Ramos (cell line): ENCODE measurements around the gene USP32.
"Not testable (repeated sequence)": the region's sequence is repeated elsewhere in the genome, so short reads cannot be mapped to it uniquely, and the experiment has no call there.

Source experiments
- in situ Hi-C: fragments of 300-500 bp; cut with MboI; formaldehyde crosslinking; loops from one replicate; pipeline ENCODE4 v1.14.3; 2022; ENCODE audit warnings: low sequenced_read_pairs; ENCODE audit not compliant: unreplicated experiment

USP32 gene

DNA sequence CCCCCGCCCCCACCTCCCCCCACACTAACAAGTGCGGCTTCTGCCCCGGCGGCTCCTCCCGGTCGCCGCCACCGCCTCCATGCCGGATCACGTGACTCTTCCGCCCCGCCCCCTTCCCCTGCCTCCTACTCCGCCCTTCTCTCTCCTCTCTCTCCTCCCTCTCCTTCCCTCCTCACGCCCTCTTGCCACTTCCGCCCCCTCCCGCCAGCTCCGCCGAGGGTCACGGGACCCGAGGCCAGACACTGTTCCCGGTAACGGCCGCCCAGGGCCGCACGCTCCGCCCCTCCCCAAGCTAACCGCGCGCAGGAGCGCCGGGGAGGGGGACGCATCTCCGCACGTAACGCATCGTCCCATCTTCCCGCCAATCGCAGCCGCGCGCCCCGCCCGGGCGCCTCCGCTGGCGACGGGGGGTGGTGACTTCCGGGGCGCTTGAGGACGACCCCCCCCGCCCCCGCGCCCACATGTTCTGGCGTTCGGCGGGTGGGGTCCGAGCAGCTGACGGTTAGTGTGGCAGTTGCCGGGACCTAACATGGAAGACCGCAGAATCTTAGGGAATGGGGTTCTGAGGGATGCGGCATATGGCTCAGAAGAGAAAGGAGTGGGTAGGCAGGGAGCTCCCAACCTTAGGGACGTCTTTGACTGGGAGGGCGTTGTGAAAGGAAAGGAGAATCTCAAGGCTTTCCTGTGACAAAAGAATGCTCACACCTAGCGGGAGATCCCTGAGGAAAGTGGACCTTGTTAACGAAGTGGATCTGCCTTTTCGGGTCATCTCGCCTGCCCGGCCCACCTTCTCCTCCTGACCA lies at the start of gene USP32:
USP32 (minus strand) TSS at position 92 of the 803 bp plus-strand sequence. CDS start 194 bp downstream, outside the sequence.
- in situ Hi-C loops = no loop called here

GRCh38 chr17:60439501-60439900 lies 47.6 kb upstream of the USP32 start:
- in situ Hi-C loops = loop anchor here (10.0 kb wide), 1 partner anchor 305 kb away; no protein-coding TSS in a partner anchor

GRCh38 chr17:60436676-60437075 lies 44.7 kb upstream of the USP32 start:
- in situ Hi-C loops = loop anchor here (10.0 kb wide), 1 partner anchor 302 kb away; no protein-coding TSS in a partner anchor

DNA sequence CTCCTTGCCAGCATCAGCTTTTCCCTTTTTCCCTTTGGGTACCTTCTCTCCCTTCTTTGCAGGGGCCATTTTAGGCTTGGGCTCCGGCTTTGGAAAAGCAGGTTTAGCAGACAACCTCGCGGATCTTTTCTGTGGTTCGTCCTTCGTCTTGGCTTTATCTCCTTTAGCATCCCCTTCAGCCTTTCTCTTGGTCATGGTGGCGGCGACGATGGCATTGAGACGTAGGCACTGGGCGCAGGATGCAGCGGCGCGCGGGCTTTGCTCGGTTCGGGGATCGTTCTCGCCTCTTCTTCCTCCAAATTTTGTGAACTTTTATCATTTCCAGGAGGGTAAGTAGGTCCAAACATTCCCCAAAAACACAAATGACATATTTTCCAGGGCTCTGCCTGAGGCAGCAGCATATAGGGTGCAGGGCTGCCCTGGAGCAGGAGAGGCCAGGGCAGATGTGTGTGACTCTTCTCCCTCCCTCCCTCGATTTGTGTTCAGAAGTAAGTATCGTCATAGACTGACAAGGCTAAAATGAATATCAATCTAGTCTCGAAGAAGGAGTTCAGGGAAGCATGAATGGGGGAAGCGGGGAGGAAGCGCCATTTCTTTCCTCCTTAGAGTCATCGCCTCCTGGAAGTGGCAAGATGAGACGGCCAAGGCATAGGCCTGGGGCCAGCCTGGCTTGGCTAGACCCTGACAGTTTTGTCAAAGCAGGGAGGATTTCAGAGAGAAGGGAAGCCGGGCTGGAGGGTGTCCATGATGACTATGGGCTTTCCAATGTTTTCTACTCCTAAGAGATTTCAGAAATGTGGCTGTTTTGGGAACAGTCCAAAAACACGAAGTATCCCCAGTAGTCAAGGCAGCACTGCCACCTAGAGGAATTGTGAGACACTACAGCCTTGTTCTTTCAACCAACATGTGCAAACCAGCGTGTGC lies 43.6 kb upstream of the USP32 start:
- in situ Hi-C loops = loop anchor here (10.0 kb wide), 1 partner anchor 301 kb away; no protein-coding TSS in a partner anchor

DNA sequence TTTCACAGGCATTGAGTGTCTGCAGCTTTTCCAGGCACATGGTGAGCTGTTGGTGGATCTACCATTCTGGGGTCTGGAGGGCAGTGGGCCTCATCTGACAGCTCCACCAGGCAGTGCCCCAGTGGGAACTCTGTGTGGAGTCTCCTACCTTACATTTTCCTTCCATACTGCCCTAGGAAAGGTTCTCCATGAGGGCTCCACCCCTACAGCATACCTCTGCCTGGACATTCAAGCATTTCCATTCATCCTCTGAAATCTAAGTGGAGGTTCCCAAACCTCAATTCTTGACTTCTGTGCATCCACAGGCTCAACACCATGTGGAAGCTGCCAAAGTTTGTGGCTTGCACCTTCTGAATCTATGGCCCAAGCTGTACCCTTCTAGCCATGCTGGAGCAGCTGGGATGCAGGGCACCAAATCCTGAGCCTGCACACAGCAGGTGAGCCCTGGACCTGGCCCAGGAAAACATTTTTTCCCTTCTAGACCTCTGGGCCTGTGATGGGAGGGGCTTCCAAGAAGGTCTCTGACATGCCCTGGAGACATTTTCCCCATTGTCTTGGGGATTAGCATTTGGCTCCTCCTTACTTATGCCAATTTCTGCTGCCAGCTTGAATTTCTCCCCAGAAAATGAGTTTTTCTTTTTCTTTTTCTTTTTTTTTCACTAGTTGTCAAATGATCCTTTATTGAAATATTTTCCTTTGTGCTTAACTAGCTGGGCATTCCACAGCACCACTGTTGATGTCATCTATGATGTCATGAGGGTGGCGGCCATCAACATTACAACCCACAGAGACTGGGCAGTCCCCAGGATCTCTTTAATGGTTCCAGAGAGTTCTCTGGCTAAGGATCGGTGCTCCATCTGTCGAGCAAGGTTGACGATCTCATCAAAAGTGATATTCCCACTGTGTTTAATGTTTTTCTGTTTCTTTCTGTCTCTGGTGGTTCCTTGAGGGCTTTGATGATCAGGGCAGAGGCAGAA lies 41.4 kb upstream of the USP32 start:
- in situ Hi-C loops = loop anchor here (10.0 kb wide), 1 partner anchor 299 kb away; no protein-coding TSS in a partner anchor

GRCh38 chr17:60430561-60430960 lies 38.6 kb upstream of the USP32 start:
- in situ Hi-C loops = loop anchor here (10.0 kb wide), 1 partner anchor 296 kb away; no protein-coding TSS in a partner anchor

- in situ Hi-C loops = loop anchor here (10.0 kb wide), 1 partner anchor 216 kb away; no protein-coding TSS in a partner anchor
Measured at GRCh38 chr17:60428491-60428890, 36.6 kb upstream of the USP32 start.

DNA sequence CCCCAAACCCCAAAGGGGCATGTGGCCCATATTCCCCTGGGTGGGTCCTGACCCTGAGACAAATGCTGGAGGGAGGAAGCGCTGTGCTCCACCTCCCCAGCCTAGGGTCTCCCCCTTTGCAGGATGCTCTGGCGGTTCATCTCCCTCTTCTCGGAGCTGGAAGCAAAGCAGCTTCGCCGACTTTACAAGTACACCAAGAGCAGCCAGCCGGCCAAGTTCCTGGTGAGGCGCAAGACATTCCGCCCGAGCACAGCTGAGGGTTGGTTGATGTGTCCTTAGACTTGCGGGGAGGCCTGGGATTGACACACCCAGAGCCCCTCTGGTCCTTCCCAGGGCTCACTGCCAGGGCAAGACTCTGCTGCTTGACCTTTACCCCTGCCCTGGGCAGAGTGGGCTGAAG lies 34.7 kb upstream of the USP32 start:
- in situ Hi-C loops = loop anchor here (10.0 kb wide), 1 partner anchor 218 kb away; no protein-coding TSS in a partner anchor

DNA sequence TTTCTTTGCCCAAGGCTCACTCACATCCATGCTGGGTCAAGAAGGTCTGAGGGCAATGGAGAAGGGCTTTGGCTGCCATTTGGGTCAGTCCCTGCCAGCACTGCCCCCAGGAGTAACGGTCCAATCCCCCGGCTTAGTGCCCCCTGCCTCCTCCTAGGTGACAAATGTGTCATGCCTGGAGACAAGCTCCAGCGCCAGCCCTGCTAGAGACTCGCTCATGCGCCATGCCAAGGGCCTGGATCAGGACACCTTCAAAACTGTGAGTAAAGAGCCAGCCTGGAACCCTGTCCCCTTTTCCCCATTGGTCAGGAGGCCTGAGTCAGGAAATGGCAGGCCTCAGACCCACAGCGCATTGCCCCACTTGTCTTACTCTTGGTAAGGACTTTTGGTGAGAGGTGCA lies 33.7 kb upstream of the USP32 start:
- in situ Hi-C loops = loop anchor here (10.0 kb wide), 1 partner anchor 219 kb away; no protein-coding TSS in a partner anchor

DNA sequence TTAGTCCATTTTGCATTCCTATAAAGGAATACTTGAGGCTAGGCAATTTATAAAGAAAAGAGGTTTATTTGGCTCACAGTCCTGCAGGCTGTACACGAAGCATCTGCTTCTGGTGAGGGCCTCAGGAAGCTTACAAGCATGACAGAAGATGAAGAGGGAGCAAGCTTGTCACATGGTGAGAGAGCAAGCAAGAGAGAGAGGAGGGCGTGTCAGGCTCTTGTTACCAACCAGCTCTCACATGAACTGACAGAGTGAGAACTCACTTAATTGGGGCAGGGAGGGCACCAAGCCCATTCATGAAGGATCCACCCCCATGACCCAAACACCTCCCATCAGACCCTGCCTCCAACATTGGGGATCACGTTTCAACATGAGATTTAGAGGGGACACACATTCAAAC lies 31.9 kb upstream of the USP32 start:
- in situ Hi-C loops = loop anchor here (10.0 kb wide), 1 partner anchor 221 kb away; no protein-coding TSS in a partner anchor

DNA sequence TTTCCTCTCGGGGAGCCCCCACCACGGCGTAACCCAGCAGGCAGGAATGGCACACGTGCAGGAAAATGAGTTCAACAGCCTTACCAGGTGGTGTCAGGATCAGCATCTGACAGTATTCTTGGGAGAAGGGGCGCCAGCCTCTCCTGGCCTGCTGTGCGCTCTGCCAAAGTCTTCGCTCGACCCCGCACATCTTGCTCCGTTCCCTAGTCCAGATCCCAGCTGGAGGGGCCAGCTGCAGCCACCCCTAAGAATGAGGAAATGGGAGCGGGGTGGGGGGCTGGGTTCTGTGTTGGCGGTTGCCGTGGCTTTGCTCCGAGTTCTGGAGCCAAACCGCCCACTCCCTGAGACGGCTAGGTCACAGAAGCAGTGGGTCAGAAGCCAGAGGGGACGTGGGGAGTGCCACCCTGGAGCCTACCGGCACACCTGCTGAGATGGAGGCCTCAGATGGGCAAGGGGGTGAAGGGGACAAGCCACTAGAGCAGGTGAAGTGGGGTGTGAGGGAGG lies 30.3 kb upstream of the USP32 start, which contains the start of gene CHCT1:
CHCT1 (plus strand) TSS at position 328 of the 504 bp plus-strand sequence; CDS start at position 432, 104 bp downstream.
- in situ Hi-C loops = loop anchor here (10.0 kb wide), 1 partner anchor 223 kb away; no protein-coding TSS in a partner anchor

GRCh38 chr17:60421273-60422161 lies 29.6 kb upstream of the USP32 start:
- in situ Hi-C loops = loop anchor here (10.0 kb wide), 1 partner anchor 223 kb away; no protein-coding TSS in a partner anchor

DNA sequence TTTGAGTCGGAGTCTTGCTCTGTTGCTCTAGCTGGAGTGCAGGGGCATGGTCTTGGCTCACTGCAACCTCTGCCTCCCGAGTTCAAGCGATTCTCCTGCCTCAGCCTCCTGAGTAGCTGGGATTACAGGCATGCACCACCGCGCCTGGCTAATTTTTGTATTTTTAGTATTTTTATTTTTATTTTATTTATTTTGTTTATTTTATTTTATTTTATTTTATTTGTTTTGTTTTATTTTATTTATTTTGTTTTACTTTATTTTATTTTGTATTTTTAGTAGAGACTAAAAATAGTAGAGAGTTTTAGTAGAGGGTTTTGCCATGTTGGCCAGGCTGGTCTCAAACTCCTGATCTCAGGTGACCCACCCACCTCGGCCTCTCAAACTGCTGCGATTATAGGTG lies 27.9 kb upstream of the USP32 start:
- in situ Hi-C loops = loop anchor here (10.0 kb wide), 1 partner anchor 225 kb away; no protein-coding TSS in a partner anchor

DNA sequence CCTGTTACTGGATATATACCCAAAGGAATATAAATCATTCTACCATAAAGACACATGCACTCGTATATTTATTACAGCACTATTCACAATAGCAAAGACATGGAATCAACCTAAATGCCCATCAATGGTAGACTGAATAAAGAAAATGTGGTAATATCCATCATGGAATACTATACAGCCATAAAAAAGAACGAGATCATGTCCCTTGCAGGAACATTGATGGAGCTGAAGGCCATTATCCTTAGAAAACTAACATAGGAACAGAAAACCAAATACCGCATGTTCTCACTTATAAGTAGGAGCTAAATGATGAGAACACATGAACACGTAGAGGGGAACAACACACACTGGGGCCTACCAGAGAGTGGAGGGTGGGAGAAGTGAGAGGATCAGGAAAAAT lies 27.1 kb upstream of the USP32 start:
- in situ Hi-C loops = not testable (repeated sequence)

DNA sequence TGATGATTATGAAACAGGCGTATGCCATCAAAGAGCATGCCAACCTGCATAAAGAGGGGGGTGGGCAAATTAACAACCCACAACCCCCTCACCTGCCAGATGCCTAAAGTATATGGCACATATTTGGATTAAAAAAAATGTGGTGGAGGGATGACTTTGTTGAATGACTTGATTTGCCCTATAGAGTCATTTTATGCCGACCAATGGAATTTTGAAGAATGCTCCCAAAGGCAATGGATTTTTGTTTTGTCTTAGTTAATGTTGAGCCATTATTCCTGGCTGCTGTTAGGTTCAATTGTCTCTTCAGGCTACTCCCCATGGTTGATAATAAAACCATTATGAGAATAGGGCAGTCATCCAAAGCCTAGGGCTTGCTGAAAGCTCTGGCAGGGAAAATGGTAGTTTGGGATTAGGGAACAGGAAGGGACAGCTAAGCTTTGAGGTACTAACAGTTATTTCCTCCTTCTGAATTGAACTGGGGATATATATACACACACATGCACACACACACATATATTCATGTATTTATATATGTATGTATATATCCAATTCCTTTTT lies 24.5 kb upstream of the USP32 start:
- in situ Hi-C loops = no loop called here

- in situ Hi-C loops = no loop called here
Measured at GRCh38 chr17:60415146-60415545, 23.2 kb upstream of the USP32 start.

- in situ Hi-C loops = no loop called here
Measured at GRCh38 chr17:60412701-60413100, 20.8 kb upstream of the USP32 start.
